ENCODE data around the gene TOPAZ1. TPM values are rescaled to one million over a fixed set of nuclear protein-coding genes. Genes with fewer than 3 reads are reported as not detected.

Gene TOPAZ1
- polyA plus RNA-seq, 1 donor from 2014 or later, result not detected

GRCh38 chr3:44297255-44297654, 55.6 kb downstream of the TOPAZ1 start:
- Histone ChIP-seq H3K79me2 (replicated peaks; ENCODE audit: insufficient read depth, low read length) (no peaks in the 10 kb centered on the region), H3K36me3 (ENCODE audit: insufficient read depth, low read length) (no peaks in the 10 kb centered on the region), H3K9me2 (ENCODE audit: insufficient read depth, low read length) (no peaks in the 10 kb centered on the region), H2AFZ (ENCODE audit: low read depth, low read length) (no peak overlapping the region), H4K20me1 (ENCODE audit: insufficient read depth) (no peaks in the 10 kb centered on the region), H3K27ac (ENCODE audit: low read length) (no peak overlapping the region), H3K4me2 (ENCODE audit: low read length) (no peak overlapping the region), H3K9ac (ENCODE audit: low read length) (no peak overlapping the region), H3F3A (ENCODE audit: insufficient read depth, low read length, poor library complexity, severe bottlenecking) (no peaks in the 10 kb centered on the region), H3K4me3 (ENCODE audit: low read length) (no peak overlapping the region), H3K27me3 (ENCODE audit: insufficient read depth, low read depth, low read length) (no peaks in the 10 kb centered on the region), H3K9me3 (ENCODE audit: low read length) (no peaks in the 10 kb centered on the region)
- no peak for TF ChIP-seq RAD21 (conservative IDR thresholded peaks at IDR 0.05)
- no peak for TF ChIP-seq POLR2AphosphoS5 (IDR thresholded peaks at IDR 0.05)
- TF ChIP-seq MXI1 (conservative IDR thresholded peaks at IDR 0.05; ENCODE audit: poor library complexity, severe bottlenecking), result no peak
- no peak for TF ChIP-seq TAF1 (IDR thresholded peaks at IDR 0.05; ENCODE audit: low read depth)
- TF ChIP-seq CTCF (IDR thresholded peaks at IDR 0.05; ENCODE audit: poor library complexity, severe bottlenecking), result no peak
- TF ChIP-seq REST (IDR thresholded peaks at IDR 0.05; ENCODE audit: borderline replicate concordance), result no peak
- no peak for TF ChIP-seq EZH2 (IDR thresholded peaks at IDR 0.05; ENCODE audit: borderline replicate concordance, insufficient read depth, low read length, poor library complexity, severe bottlenecking)
- TF ChIP-seq EP300 (conservative IDR thresholded peaks at IDR 0.05; ENCODE audit: poor library complexity, severe bottlenecking), result no peak
- no peak for TF ChIP-seq SMC3 (conservative IDR thresholded peaks at IDR 0.05; ENCODE audit: poor library complexity)

- H3K9me2 ChIP-seq (ENCODE audit: insufficient read depth, low read length), result no peaks in the 10 kb centered on the region
- H3K4me3 ChIP-seq (ENCODE audit: low read length), result no peak overlapping the region
- no peak overlapping the region for H3K4me2 ChIP-seq (ENCODE audit: low read length)
- no peaks in the 10 kb centered on the region for H3K9me3 ChIP-seq (ENCODE audit: low read length)
- no peak for TF ChIP-seq RAD21 (conservative IDR thresholded peaks at IDR 0.05)
- no peak for TF ChIP-seq TAF1 (IDR thresholded peaks at IDR 0.05; ENCODE audit: low read depth)
- TF ChIP-seq EZH2 (IDR thresholded peaks at IDR 0.05; ENCODE audit: borderline replicate concordance, insufficient read depth, low read length, poor library complexity, severe bottlenecking), result no peak
- no peak for TF ChIP-seq CTCF (IDR thresholded peaks at IDR 0.05; ENCODE audit: poor library complexity, severe bottlenecking)
- no peak for TF ChIP-seq MXI1 (conservative IDR thresholded peaks at IDR 0.05; ENCODE audit: poor library complexity, severe bottlenecking)
- no peak for TF ChIP-seq SMC3 (conservative IDR thresholded peaks at IDR 0.05; ENCODE audit: poor library complexity)
- TF ChIP-seq REST (IDR thresholded peaks at IDR 0.05; ENCODE audit: borderline replicate concordance), result no peak
- no peak for TF ChIP-seq EP300 (conservative IDR thresholded peaks at IDR 0.05; ENCODE audit: poor library complexity, severe bottlenecking)
- no peak for TF ChIP-seq POLR2AphosphoS5 (IDR thresholded peaks at IDR 0.05)
- no peaks in the 10 kb centered on the region for H3K36me3 ChIP-seq (ENCODE audit: insufficient read depth, low read length)
- H3K9ac ChIP-seq (ENCODE audit: low read length), result no peak overlapping the region
- H3K27me3 ChIP-seq (ENCODE audit: insufficient read depth, low read depth, low read length), result no peaks in the 10 kb centered on the region
- H4K20me1 ChIP-seq (ENCODE audit: insufficient read depth), result no peaks in the 10 kb centered on the region
- H2AFZ ChIP-seq (ENCODE audit: low read depth, low read length), result no peak overlapping the region
- no peaks in the 10 kb centered on the region for H3K79me2 ChIP-seq (replicated peaks; ENCODE audit: insufficient read depth, low read length)
- no peaks in the 10 kb centered on the region for H3F3A ChIP-seq (ENCODE audit: insufficient read depth, low read length, poor library complexity, severe bottlenecking)
- H3K27ac ChIP-seq (ENCODE audit: low read length), result no peak overlapping the region
These were observed 60.1 kb downstream of the TOPAZ1 start for GRCh38 chr3:44301746-44302145.
